Activated effector memory CD4-positive, alpha-beta T cell treated with Interleukin-2 at 50 U/mL for 16 hours (primary cell): Measurements from ENCODE around the gene TAC4.

ENCODE experiments used
- DNase-seq: peaks from one replicate; pipeline ENCODE4 v3.0.0-alpha.2; 2020

The TAC4 gene, protein sequence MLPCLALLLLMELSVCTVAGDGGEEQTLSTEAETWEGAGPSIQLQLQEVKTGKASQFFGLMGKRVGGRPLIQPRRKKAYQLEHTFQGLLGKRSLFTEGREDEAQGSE

DNA sequence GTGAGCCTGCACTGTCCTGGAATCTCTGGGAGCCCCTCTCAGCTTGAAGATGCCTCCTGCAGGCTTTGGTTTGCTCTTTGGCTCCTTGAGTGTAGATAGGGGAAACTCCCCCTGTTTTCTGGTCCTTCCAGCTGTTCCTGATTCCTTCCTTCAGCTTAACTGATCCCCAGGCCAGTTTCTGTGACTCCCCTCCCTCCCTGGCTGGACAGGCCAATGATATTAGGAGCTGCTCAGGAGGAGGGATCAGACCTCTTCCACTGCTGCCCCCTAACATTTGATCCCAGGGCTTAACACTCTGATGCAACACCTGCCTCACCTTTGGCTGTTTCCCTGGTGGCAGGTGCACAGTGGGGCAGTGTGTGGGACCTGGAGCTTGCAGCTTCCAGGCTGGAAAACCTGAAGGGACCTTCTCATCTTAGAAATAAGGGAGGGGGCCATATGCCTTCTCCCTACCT lies at the start of gene TAC4:
Gene TAC4 (minus strand): TSS at position 51 of the 455 bp plus-strand sequence. CDS start 52 bp downstream, outside the sequence.
- DNase-seq = no peak

- DNase-seq = no peak
Observed at GRCh38 chr17:49896860-49897259, 49.0 kb upstream of the TAC4 start.

DNA sequence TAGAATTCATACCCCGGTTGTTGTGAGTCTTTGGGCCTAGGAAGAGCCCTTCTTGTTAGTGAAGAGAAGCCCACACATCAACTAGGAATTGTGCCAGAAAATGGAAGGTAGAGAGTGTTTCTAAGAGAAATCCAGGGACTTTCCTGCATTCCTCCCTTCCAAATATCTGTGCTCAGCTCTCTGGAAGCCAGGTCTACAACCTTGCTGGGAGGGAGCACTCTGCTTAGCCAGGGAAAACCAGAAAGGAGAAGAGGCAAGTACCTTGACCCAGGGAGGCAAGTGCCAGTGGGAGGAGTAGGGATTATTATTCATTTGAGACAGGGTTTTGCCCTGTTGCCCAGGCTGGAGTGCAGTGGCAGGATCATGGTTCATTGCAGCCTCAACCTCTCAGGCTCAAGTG lies 48.4 kb upstream of the TAC4 start:
- no peak for DNase-seq

DNA sequence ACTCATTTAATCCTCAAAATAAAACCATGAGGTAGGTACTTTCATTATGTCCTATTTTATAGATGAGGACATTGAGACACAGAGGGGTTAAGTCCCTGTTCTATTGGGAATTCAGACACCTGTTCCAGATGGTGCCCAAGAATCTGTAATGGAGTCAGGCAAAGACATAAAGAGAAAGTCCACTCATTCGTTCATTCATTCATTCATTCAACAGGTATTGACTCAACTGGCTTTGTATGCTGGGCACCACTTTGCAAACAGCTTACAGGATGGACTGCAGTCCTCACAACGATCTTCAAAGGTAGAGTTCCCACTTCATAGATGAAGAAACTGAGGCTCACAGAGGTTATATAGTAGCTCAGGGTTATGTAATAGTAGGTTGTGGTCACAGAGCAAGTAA lies 47.9 kb upstream of the TAC4 start:
- DNase-seq = no peak

- no peak for DNase-seq
Observed at GRCh38 chr17:49894761-49895160, 46.9 kb upstream of the TAC4 start.

DNA sequence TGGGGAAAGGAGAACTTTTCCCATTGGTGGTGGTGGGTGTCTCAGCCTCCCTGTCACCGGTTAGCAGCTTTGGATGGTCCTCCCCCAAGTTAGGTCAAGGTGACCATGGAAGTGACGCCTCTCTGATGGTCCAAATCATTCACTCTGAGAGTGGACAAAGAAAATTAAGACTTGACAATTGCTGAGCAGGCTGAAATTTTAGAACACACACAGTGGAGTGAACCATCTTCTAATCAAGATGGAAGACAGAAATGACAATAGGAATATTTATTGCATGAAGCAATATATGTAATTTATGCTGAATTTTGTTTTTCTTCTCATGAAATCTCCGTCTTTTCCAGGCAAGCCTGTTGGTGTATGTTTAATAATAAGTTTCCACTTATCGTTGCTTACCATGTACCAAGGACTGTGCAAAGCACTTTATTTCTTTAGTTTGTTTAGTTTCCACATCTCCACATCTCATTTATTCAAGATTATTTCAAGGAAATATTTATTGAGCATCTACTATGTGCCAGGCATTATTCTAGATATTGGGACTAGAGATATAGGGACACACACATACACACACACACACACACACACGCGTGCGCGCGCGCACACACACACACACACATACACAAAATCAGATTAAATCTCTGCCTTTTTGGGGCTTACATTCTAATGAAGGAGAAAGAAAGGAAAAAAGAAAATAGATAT lies 44.0 kb upstream of the TAC4 start:
- no peak for DNase-seq

DNA sequence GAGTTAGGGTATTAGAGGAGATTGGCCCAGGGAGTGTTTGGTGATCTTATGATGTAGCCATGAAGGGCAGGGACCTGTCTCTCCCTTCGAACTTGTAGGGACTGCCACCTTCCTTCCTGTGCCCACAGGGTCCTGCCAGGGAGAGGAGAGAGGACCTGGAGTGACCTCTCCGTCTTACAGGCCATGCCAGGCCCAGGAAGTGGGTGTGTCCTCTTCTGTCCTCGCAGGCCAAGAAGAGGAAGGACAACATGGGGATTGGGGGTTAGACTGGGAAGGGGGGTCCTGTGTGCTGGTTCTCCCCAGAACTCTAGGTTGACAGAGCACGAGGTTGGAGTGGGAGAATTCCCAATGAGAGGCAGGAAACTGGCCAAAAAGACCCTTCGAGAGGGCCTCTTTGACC lies 43.4 kb upstream of the TAC4 start:
- DNase-seq = no peak

GRCh38 chr17:49890852-49891251 lies 43.0 kb upstream of the TAC4 start:
- no peak for DNase-seq

GRCh38 chr17:49890077-49890821 lies 42.4 kb upstream of the TAC4 start:
- no peak for DNase-seq

GRCh38 chr17:49889500-49889899 lies 41.6 kb upstream of the TAC4 start:
- no peak for DNase-seq

DNA sequence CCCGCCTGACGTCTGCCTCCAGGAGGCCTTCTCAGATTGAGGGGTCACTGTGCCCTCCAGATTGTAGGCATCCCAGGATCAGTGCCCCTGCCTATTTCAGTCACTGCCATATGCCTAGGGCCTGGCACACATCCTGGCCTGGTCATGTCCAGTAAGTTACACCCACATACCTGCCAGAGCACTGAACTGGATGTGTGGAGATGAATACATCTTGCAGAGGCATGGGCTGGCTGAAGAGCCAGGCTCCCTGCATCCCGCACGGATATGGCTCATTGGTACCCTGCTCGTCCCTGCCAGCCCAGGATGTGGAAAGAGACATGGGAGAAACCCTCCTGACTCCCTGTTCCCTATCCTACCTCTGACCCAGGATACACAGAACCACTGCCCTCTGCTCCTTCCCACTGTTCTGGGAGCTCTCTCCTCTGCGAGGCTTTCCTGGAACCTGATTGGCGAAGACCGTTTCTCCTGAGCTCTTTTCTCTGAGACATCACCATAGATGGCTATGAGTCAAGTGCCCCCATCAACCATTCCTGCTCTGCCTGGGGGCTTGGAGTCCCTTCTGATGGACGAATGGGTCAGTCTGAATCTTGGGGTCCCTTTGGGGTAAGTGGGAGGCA lies 40.0 kb upstream of the TAC4 start:
- no peak for DNase-seq

GRCh38 chr17:49887086-49887743 lies 39.3 kb upstream of the TAC4 start:
- DNase-seq = no peak

GRCh38 chr17:49886036-49886435 lies 38.2 kb upstream of the TAC4 start:
- DNase-seq = no peak

DNA sequence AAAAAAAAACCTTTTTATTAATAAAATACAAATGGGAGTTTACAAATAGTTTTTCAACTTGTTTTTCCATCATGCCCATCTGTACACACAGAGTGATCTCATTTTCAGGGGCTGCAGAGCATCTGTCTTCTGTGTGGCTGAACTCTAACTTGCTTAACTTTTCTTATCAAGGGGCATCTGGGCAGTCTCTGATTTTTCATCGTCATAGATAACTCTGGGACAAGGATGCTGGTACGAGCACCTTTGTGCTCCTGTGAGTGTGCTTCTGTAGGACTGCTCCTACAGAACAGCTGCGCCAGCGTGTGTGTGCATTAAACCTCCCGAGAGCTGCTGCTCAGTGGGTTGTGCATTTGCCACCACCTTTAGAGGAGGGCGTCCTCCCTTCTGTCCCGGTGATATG lies 34.6 kb upstream of the TAC4 start:
- DNase-seq = no peak

DNA sequence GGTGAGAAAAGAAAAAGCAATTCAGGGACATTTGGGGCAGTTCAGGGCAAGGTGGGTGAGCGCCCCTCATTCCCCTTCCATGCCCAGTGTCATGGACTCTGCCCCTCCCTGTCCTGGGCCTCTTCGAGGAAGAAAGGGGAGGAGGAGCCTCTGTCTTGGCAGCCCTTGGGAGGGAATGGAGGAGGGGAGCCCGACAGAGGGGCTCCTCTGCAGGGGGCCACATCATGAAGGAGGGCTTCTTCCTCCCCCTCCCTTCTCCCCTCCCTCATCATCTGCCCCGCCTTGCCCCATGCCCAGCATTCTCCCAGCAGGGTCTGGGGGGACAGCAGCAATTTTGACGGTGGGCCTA lies 33.2 kb upstream of the TAC4 start:
- DNase-seq = no peak

GRCh38 chr17:49880291-49881053 lies 32.6 kb upstream of the TAC4 start:
- DNase-seq = peak; percentile 61

DNA sequence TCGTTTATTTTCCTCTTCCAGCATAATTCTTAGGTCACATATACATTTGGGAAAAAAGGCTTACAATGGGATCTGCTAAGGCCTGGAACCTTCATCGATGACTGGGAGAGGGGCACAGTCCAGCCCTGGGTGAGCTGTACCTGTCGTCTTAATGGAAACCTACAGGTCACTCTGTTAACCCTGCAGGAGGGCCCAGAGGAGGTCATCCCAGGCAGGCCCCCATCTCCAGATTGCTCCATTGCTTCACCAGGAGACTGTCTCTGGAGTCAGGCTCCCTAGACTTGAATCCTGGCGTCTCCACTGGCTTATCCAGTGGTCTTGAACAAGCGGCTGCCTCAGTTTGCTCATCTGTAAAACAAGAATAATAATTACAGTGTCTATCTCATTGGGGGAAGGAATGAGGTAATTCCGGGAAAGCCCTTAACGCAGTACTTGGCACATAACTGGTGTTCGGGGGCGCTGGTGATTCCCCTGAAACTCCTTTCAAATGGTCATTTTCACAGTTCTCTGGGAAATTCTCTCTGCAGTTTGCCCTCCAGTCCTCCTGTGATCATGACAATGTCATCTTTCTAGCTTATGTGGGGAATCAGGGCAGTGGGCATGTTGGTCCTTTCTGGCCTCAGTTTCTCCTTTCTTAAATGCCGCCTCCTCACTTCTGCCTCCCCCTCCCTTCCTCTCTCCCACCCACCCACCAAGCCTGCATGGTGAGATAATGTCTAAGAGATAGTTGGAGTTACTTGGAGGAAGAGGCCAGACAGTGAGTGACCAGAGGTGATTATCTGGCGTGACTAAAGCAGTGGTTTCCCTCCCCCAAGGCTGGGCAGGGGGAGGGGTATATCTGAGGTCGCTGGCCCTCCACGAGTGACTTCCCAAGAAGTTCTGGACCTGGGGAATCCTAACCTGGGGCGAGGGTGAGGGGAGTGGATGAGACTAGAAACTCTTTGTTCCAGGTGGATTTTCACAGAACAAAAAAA lies 31.3 kb upstream of the TAC4 start:
- DNase-seq = no peak

DNA sequence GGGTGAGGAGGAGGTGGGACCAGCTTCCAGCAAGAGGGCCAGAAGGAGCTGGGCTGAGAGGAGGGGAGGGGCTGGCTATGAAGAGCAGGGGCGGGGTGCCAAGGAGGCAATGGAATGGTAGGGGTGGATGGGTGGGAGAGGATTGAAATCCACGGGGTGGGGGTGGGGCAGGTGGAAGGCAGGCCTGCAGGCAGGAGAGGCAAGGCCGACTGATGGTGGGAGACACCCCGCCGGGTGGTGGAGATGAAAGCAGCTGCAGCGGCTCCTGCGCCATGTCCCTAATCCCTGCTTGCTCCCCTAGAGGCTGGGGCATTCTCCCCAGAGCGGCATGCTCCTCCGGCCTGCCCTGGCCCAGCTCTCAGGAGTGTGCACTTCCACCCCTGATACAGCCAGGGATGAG lies 27.8 kb upstream of the TAC4 start:
- DNase-seq = no peak

DNA sequence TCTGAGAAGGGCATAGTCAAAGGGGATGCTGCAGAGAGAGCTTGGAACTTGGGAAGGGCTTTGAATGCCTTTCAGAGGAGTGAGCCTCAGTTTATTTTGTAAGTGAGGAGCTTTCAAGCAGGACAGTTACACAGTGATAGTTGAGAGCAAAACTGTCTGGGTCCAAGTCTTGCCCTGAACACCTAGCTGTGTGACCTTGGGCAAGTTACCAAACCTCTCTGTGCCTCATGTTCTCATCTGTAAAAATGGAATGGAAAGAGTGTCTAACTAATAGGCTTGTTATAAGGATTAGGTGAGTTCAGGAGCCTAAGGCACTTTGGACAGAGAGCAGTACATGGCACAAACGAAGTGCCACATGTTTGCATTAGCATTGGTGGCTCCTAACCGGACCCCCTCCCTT lies 27.0 kb upstream of the TAC4 start:
- DNase-seq = no peak

DNA sequence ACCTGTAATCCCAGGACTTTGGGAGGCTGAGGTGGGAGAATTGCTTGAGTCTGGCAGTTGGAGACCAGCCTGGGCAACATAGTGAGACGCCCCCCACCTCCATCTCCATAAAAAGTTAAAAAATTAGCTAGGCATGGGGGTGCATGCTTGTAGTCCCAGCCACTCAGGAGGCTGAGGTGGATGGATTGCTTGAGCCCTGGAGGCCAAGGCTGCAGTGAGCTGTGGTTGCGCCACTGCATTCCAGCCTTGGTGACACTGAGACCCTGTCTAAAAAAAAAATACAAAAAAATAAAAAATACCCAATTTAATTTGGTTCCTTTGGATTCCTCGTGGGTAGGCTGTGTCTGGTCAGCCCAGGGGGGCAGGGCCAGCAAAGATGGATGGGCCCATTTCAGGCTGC lies 26.1 kb upstream of the TAC4 start:
- DNase-seq = no peak

GRCh38 chr17:49873466-49873865 lies 25.6 kb upstream of the TAC4 start:
- DNase-seq = no peak
